ENCODE data around the gene ACBD5. TPM values are rescaled to one million over a fixed set of nuclear protein-coding genes. Genes with fewer than 3 reads are reported as not detected.
A peak's percentile ranks its signal among the peaks of the same experiment; 100 is the strongest.

ACBD5 gene
- total RNA-seq, 5 donors from 2014 or later (not counting 1 experiment from before 2014, with no cell fraction given), result 20.7 to 21.2 (median 21.1) TPM

DNA sequence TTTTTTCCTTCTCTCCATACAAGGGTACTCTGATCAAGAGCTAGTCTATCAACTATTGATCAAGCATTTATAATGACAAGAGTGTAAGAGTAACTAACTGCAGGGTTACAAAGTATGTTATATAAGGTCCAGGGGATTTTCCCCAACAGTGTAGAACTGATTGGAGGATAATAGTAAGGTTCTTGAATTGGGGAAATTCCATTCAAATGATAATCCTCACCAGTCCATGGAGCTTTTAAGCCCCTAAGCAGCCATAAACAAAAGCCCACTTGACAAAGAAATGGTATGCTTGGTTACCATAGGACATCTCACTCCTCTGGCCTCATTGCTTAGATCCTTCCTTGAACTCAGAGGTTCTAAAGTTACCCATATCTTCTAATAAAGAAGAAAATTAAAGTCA, 94.7 kb downstream of the ACBD5 start:
- peaks cover 0 to 11% of the 10 kb centered on the region in 2 experiments for H3K4me1 ChIP-seq (ENCODE audit: control insufficient read depth in 1 of 2, extremely low read depth in 1 of 2, insufficient read depth in 2 of 2, low read length in 2 of 2)
- Mint-ChIP-seq H3K27ac (no peak overlapping the region), H3K27me3 (no peaks in the 10 kb centered on the region), H3K9me3 (no peaks in the 10 kb centered on the region), H3K36me3 (peaks cover 34% of the 10 kb centered on the region), H3K4me1 (peaks cover 24 to 36% (median 28%) of the 10 kb centered on the region in 3 donors), H3K4me3 (no peak overlapping the region)
- no peaks in the 10 kb centered on the region for H3K27me3 ChIP-seq (replicated peaks in 1 of 2; ENCODE audit: control insufficient read depth in 2 of 2, extremely low read depth in 1 of 2, insufficient read depth in 2 of 2, low read length in 1 of 2)
- POLR2A ChIA-PET, result interaction anchor here (0.7 to 1.2 kb wide), 2 partner anchors 23 to 27 kb away, joined by 4 read pairs; no protein-coding TSS in a partner anchor
- DNase-seq (peak in 1 of 35 experiments; percentile 25), ATAC-seq (replicated peaks in 1 of 4) (peak in 1 of 4 experiments; percentile 38)
- H3K36me3 ChIP-seq (ENCODE audit: control insufficient read depth in 2 of 2, extremely low read depth in 1 of 2, insufficient read depth in 1 of 2, low read length in 1 of 2), result peaks cover 11 to 77% of the 10 kb centered on the region in 2 donors
- CTCF ChIA-PET, result interaction anchor here in 1 of 2 donors (0.7 to 1.4 kb wide), 2 partner anchors 9 to 78 kb away, joined by 4 to 5 read pairs; partner anchors contain the start of genes MASTL and YME1L1
- H3K9me3 ChIP-seq, result no peaks in the 10 kb centered on the region
- H3K27ac ChIP-seq (ENCODE audit: low read length), result peak overlapping the region; percentile 4
- H3K4me3 ChIP-seq (ENCODE audit: control insufficient read depth in 1 of 2, extremely low read depth in 1 of 2, low read length in 1 of 2), result no peak overlapping the region

Other genes with a start within 250 kb of the ACBD5 start
- 10 to 100 TPM in 1 of 5 donors, 1 to 10 TPM in 4; 8.9 to 13.0 (median 9.3) TPM for gene ANKRD26, start 140.3 kb downstream of the ACBD5 start, total RNA-seq
- gene YME1L1, start 86.4 kb downstream of the ACBD5 start, total RNA-seq, result 100 to 1,000 TPM in 2 of 5 donors, 10 to 100 TPM in 3; 83.5 to 126 (median 88.4) TPM
- 10 to 100 TPM in 3 of 5 donors, 1 to 10 TPM in 2; 4.2 to 21.2 (median 10.4) TPM for gene MASTL, start 85.4 kb downstream of the ACBD5 start, total RNA-seq